WTC11 (cell line): ENCODE data around the gene KBTBD8. TPM values are rescaled to one million over a fixed set of nuclear protein-coding genes. Genes with fewer than 3 reads are reported as not detected.

Source experiments
- ATAC-seq: fragments of 200-7000 bp; cut with Tn5 transposase; 2 replicates; pipeline ENCODE4 v1.10.0; 2021; ENCODE audit warnings: mild to moderate bottlenecking, moderate library complexity
- CTCF ChIA-PET: fragments of 300-600 bp; sonication (Branson Sonifier 250); formaldehyde crosslinking; loops from one replicate; lab custom pipeline; 2021; ENCODE audit warnings: antibody characterized with exemption; lab: Charles Lee
- POLR2A ChIA-PET: fragments of 350-600 bp; sonication (Branson Sonifier 250); formaldehyde crosslinking; loops from one replicate; lab custom pipeline; 2021; ENCODE audit warnings: antibody characterized with exemption; lab: Charles Lee
- DNase-seq: peaks from one replicate; pipeline ENCODE4 v3.0.0; 2021; ENCODE audit warnings: low spot score
- H3K27ac Mint-ChIP-seq: 2 replicates; pipeline ENCODE4 v1.8.0; 2021; ENCODE audit warnings: mixed read lengths
- H3K27me3 Mint-ChIP-seq: 2 replicates; pipeline ENCODE4 v1.8.0; 2021; ENCODE audit warnings: low read depth, mild to moderate bottlenecking, moderate library complexity, mixed read lengths
- H3K36me3 Mint-ChIP-seq: 2 replicates; pipeline ENCODE4 v1.8.0; 2021; ENCODE audit warnings: mixed read lengths
- H3K4me1 Mint-ChIP-seq: 2 replicates; pipeline ENCODE4 v1.8.0; 2022; ENCODE audit warnings: mixed read lengths
- H3K4me3 Mint-ChIP-seq: 2 replicates; pipeline ENCODE4 v1.8.0; 2021; ENCODE audit warnings: mild to moderate bottlenecking, moderate library complexity, mixed read lengths
- H3K9me3 Mint-ChIP-seq: 2 replicates; pipeline ENCODE4 v1.8.0; 2021; ENCODE audit warnings: mixed read lengths
- ATF1 ChIP-seq: sonication (generic); formaldehyde crosslinking; IDR thresholded peaks from 2 replicates; pipeline ENCODE4 v1.8.1; 2023; ENCODE audit warnings: mild to moderate bottlenecking, moderate library complexity, missing genetic modification reagents
- CREM ChIP-seq: sonication (generic); formaldehyde crosslinking; IDR thresholded peaks from 2 replicates; pipeline ENCODE4 v1.8.1; 2022; ENCODE audit warnings: mild to moderate bottlenecking, missing genetic modification reagents, moderate library complexity
- FOXP4 ChIP-seq: sonication (generic); formaldehyde crosslinking; IDR thresholded peaks from 2 replicates; pipeline ENCODE4 v1.8.0; 2022; ENCODE audit warnings: mild to moderate bottlenecking, missing genetic modification reagents
- JAZF1 ChIP-seq: fragments of 250-450 bp; sonication (Bioruptor Pico); IDR thresholded peaks from 2 replicates; pipeline ENCODE4 v1.9.0; 2021; ENCODE audit warnings: moderate library complexity, mild to moderate bottlenecking, inconsistent platforms
- SMAD3 ChIP-seq: sonication (generic); formaldehyde crosslinking; IDR thresholded peaks from 2 replicates; pipeline ENCODE4 v1.8.0; 2022; ENCODE audit warnings: missing genetic modification reagents, mild to moderate bottlenecking, borderline replicate concordance
- total RNA-seq: library from RNA; stranded (reverse); gene quantifications from 3 replicates; pipeline ENCODE4 v1.2.3, GENCODE V29; 2021

The KBTBD8 gene
- total RNA-seq, 1 experiment from 2014 or later: 15.0 TPM

GRCh38 chr3:67059443-67059842, 61.3 kb downstream of the KBTBD8 start:
- H3K27ac Mint-ChIP-seq: no peak overlapping the region
- POLR2A ChIA-PET: no interaction called here

More at GRCh38 chr3:67059443-67059842, 61.3 kb downstream of the KBTBD8 start:
- ATAC-seq (no peak), DNase-seq (no peak)
- Mint-ChIP-seq H3K9me3 (peaks cover 35% of the 10 kb centered on the region), H3K27me3 (peaks cover 7% of the 10 kb centered on the region; the same call in 1 of the 2 replicates), H3K4me3 (no peak overlapping the region), H3K4me1 (peaks cover 4% of the 10 kb centered on the region; the same call in 1 of the 2 replicates)
- CTCF ChIA-PET: no interaction called here
- TF ChIP-seq ATF1 (no peak), CREM (CRISPR knock-in tag) (no peak), FOXP4 (CRISPR knock-in tag) (no peak), SMAD3 (CRISPR knock-in tag) (no peak), JAZF1 (CRISPR knock-in tag) (no peak)
- TF ChIP-seq, all 79 proteins: peak for 0
- peaks cover 26% of the 10 kb centered on the region for H3K36me3 Mint-ChIP-seq
